NCI-H128 (cell line): ENCODE results near the gene PRKCH.

ENCODE experiments used
- DNase-seq: peaks from one replicate; lab custom pipeline; 2025; ENCODE audit not compliant: unreplicated experiment; lab: John Stamatoyannopoulos, UW

Gene PRKCH

GRCh38 chr14:61575551-61576150 is 254.3 kb downstream of the PRKCH start:
- no peak for DNase-seq

- no peak for DNase-seq
Measured at GRCh38 chr14:61577506-61577931, 256.1 kb downstream of the PRKCH start.

GRCh38 chr14:61578745-61579144 is 257.4 kb downstream of the PRKCH start:
- no peak for DNase-seq

GRCh38 chr14:61581340-61581739 is 260.0 kb downstream of the PRKCH start:
- DNase-seq = no peak

- no peak for DNase-seq
Measured at GRCh38 chr14:61581955-61582615, 260.7 kb downstream of the PRKCH start.

- DNase-seq = no peak
Measured at GRCh38 chr14:61582815-61583214, 261.4 kb downstream of the PRKCH start.

GRCh38 chr14:61584331-61584741 is 263.0 kb downstream of the PRKCH start:
- no peak for DNase-seq

GRCh38 chr14:61585598-61586543 is 264.5 kb downstream of the PRKCH start:
- no peak for DNase-seq

GRCh38 chr14:61586544-61587055 is 265.2 kb downstream of the PRKCH start:
- DNase-seq = no peak

- no peak for DNase-seq
Measured at GRCh38 chr14:61587081-61587713, 265.8 kb downstream of the PRKCH start.

GRCh38 chr14:61588419-61588901 is 267.1 kb downstream of the PRKCH start:
- DNase-seq = no peak

- no peak for DNase-seq
Measured at GRCh38 chr14:61589691-61590581, 268.6 kb downstream of the PRKCH start.

GRCh38 chr14:61591862-61592261 is 270.5 kb downstream of the PRKCH start:
- no peak for DNase-seq

- no peak for DNase-seq
Measured at GRCh38 chr14:61593330-61593729, 272.0 kb downstream of the PRKCH start.

GRCh38 chr14:61596990-61597389 is 275.6 kb downstream of the PRKCH start:
- no peak for DNase-seq

- DNase-seq = no peak
Measured at GRCh38 chr14:61598980-61599379, 277.6 kb downstream of the PRKCH start.

GRCh38 chr14:61599942-61600341 is 278.6 kb downstream of the PRKCH start:
- DNase-seq = no peak
